Right renal cortex interstitium (tissue), 3 donors: ENCODE data around the gene CEP97. TPM values are rescaled to one million over a fixed set of nuclear protein-coding genes. Genes with fewer than 3 reads are reported as not detected.
"Not testable (repeated sequence)": the region's sequence is repeated elsewhere in the genome, so short reads cannot be mapped to it uniquely, and the experiment has no call there.

Source experiments
- DNase-seq, 3 donors: peaks; one replicate each; pipeline ENCODE4 v3.0.0-alpha.2; 2013; ENCODE audit warnings: low read depth in 3 of 3, low spot score in 2 of 3
- polyA plus RNA-seq, 3 donors: library from polyadenylated mRNA; unstranded; fragments of 120-200 nt; gene quantifications; one replicate each; pipeline ENCODE4 v1.2.1, GENCODE V29; 2013; ENCODE audit not compliant: insufficient read length in 3 of 3

The CEP97 gene
- 10 to 100 TPM; 13.9 to 15.5 (median 14.4) TPM for polyA plus RNA-seq

GRCh38 chr3:101724329-101725193 is at the start of gene CEP97:
Gene CEP97, plus strand, starts transcription at chr3:101724614. Its CDS starts 63 bp downstream, at chr3:101724677.
- peak; percentile 88 to 90 (median 89) for DNase-seq

DNA sequence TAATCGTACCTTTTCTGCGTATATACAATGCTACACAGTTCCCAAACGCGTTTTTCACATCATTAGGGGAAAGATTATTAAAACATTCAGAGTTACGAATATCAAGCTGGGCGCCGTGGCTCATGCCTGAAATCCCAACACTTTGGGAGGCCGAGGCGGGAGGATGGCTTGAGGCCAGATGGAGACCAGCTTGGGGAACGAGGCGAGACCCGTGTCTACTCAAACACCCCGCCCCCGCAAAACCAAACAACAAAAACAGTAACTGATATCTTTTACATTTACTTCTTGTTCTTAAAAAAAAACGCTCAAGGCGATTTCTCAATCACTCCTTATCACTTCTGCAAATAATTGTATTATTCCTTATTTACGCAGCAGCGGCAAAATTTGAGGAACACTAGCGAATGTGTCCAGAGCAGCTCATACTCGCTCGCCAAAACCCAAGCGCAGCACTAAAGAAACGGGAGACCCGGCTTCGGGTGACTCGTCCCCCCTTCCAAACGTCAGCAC is 48.7 kb upstream of the CEP97 start:
- peak in 1 of 3 donors; percentile 69 for DNase-seq

DNA sequence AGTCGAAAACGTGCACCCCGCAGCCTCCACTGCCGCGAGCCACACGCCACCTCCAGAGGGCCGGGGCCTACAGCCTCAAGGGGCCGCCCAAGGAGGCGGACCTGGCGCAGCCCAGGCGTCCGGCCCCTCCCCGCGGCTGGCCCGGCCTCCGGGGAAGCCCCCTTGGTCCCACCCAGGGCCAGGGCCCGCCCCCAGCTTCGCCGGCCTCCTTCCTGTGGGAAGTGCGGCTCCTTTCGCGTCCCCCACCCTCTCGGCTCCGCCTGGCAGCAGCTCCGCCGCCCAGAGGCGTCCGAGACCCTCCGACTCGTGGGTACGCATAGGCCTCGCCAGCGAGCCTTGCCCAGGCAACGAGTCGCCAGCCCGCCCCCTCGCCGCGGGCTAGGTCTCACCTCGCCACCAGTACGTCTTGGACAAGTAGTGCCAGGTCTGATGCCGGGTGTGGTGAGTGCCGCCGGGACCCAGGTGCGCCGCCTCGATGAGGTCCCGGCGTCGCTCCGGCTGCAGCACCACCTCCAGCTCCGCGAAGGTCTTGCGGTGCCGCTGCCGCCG is 48.1 kb upstream of the CEP97 start:
- peak; percentile 84 to 91 (median 88) for DNase-seq

DNA sequence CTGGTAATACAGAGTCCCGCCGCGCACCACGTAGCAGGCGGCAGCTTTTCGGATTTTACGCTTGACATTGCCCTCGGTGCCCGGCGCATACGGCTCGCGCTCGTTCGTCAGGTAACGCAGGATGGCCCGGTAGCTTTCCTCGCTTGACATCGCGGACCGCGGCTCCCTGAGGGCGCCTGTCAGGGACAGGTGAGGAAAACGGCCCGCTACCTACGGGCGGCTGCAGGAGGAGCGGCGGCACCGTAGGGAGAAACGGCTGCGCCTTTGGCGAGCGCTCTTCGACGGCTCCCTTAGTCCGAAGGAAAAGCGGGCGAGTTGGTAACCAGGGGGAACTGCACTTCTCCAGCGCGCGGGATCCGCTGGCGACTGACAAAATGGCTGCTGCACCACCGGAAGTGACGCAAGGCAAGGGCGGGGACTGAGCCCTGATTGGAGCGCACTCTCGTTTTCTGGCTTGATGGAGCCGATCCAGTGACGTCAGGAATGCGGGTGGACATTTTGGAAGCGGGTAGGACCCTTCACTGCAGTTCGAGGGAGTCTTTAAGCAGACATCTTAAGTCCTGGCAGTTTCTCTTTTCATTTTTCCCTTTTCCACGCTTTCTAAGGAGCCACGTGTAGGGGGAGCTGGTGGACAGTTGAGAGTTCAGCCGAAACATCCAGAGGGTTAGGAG is 47.5 kb upstream of the CEP97 start, which contains the start of gene ZBTB11:
TSS of gene ZBTB11 (minus strand) at position 368 of the 671 bp plus-strand sequence. CDS start at position 150, 218 bp downstream.
- DNase-seq, result peak; percentile 99 to 100 (median 100)

DNA sequence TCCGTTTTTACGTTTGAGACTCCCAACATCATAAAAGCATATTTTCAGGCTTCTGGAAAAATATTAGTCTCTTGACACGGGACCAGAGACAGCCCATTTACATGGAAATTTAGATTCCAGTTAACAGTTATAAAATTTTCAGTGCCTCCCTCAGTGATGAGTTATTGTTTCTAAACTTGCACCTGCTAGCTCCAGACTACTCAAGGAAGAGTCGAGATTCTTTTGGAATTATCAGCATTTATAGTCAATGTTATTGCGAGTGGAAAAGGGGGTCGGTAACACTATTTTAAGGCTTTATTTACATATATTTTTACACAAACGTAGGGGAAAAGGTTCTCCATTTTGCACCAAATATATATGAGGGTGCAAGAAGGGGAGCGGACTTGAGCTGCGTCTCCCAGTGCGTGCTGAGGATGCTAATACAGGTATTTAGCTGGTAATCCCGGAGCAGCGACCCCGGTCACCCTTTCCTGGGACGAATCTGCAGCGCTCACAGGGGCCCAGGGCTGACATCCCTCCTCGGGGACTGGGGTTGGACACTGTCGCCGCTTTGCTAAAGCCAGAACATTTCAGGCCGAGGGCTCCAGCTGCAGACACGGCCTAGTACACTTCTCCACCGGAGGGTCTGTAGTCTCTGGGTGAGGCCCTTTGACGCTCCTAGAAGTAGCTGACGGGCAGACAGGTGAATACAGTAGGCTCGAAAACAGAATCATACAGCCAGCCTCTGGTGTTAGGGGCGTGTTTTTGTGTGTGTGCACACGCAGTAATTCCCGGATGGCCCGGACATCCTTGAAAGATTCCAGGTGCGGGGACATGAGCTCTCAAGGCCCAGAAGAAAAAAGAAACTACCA is 46.8 kb upstream of the CEP97 start:
- DNase-seq, result no peak

DNA sequence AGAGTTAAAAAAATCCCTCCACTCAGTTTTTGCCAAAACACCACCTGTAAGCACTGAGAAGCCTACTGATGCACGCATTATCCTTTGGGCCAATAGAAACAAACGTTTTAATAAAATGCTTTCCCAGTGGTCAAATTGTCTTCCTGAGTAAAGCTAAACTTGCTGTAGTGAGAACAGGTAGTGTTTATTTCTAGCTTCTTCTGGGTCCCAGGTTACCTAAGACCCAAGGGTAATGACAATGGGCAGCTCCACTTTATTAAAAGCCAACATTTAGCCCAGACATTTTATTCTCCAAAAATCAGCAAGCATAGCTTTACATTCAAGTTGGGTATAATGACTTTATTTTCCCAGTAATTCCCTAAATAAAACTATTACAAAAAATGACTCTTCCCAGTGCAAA is 45.6 kb upstream of the CEP97 start:
- DNase-seq, result not testable (repeated sequence)

GRCh38 chr3:101680466-101680865 is 43.9 kb upstream of the CEP97 start:
- no peak for DNase-seq

GRCh38 chr3:101685050-101685400 is 39.4 kb upstream of the CEP97 start:
- DNase-seq, result no peak

DNA sequence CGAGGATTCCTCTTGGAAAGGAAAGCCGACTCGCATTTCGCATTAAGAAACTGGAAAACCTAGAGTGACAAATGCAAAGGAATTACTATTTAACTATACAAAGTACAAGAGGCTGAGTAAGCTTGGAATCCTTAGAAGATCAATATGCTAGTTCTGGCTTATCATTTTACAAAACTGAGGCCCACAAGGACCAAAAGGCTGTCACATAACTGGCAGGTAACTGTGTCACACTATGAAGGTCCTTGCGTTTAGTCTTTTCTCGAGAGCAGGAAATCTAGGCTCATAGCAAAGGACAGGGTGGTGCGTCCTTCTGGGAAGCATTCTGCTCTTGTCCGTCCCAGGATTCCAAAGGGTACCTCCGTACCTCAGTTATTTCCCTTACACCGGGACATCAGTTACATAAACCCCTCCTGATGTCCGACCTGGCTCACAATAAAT is 38.5 kb upstream of the CEP97 start:
- no peak for DNase-seq

- DNase-seq, result no peak
These were observed 37.1 kb upstream of the CEP97 start for GRCh38 chr3:101687142-101687931.

GRCh38 chr3:101689286-101689685 is 35.1 kb upstream of the CEP97 start:
- no peak for DNase-seq

- DNase-seq, result no peak
These were observed 33.4 kb upstream of the CEP97 start for GRCh38 chr3:101690972-101691371.

DNA sequence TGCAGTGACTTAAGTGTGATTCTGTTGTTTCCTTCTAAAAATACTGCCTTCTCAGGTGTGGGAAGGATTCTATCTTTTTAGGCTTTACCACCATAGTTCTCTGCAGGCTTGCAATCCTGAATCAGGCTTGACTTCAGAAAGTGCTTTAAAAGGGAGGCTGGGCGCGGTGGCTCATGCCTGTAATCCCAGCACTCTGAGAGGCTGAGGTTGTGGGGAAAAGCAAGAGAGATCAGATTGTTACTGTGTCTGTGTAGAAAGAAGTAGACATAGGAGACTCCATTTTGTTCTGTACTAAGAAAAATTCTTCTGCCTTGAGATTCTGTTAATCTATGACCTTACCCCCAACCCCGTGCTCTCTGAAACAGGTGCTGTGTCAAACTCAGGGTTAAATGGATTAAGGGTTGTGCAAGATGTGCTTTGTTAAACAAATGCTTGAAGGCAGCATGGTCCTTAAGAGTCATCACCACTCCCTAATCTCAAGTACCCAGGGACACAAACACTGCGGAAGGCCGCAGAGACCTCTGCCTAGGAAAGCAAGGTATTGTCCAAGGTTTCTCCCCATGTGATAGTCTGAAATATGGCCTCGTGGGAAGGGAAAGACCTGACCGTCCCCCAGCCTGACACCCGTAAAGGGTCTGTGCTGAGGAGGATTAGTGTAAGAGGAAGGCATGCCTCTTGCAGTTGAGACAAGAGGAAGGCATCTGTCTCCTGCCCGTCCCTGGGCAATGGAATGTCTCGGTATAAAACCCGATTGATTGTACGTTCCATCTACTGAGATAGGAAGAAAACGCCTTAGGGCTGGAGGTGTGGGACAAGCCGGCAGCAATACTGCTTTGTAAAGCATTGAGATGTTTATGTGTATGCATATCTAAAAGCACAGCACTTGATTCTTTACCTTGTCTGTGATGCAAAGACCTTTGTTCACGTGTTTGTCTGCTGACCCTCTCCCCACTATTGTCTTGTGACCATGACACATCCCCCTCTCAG is 32.4 kb upstream of the CEP97 start:
- not testable (repeated sequence) for DNase-seq

DNA sequence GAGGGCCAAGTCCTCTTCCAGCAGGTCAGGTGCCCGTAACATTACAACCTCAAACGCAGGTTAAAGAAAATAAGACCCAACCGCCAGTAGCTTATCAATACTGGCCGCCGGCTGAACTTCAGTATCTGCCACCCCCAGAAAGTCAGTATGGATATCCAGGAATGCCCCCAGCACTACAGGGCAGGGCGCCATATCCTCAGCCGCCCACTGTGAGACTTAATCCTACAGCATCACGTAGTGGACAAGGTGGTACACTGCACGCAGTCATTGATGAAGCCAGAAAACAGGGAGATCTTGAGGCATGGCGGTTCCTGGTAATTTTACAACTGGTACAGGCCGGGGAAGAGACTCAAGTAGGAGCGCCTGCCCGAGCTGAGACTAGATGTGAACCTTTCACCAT is 30.9 kb upstream of the CEP97 start:
- DNase-seq, result not testable (repeated sequence)

DNA sequence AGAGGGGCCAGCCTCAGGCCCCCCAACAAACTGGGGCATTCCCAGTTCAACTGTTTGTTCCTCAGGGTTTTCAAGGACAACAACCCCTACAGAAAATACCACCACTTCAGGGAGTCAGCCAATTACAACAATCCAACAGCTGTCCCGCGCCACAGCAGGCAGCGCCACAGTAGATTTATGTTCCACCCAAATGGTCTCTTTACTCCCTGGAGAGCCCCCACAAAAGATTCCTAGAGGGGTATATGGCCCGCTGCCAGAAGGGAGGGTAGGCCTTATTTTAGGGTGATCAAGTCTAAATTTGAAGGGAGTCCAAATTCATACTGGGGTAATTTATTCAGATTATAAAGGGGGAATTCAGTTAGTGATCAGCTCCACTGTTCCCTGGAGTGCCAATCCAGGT is 29.6 kb upstream of the CEP97 start:
- DNase-seq, result not testable (repeated sequence)

DNA sequence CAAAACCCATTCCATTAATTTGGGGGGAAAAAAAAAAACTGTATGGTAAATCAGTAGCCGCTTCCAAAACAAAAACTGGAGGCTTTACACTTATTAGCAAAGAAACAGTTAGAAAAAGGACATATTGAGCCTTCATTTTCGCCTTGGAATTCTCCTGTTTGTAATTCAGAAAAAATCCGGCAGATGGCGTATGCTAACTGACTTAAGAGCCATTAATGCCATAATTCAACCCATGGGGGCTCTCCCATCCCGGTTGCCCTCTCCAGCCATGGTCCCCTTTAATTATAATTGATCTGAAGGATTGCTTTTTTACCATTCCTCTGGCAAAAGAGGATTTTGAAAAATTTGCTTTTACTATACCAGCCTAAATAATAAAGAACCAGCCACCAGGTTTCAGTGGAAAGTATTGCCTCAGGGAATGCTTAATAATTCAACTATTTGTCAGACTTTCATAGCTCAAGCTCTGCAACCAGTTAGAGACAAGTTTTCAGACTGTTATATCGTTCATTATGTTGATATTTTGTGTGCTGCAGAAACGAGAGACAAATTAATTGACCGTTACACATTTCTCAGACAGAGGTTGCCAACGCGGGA is 28.5 kb upstream of the CEP97 start:
- no peak for DNase-seq

GRCh38 chr3:101701696-101702634 is 22.4 kb upstream of the CEP97 start:
- no peak for DNase-seq
